ENCODE measurements around the gene SENP1. TPM values are rescaled to one million over a fixed set of nuclear protein-coding genes. Genes with fewer than 3 reads are reported as not detected.

Gene SENP1
- total RNA-seq, 2 experiments from 2014 or later: 44.4 to 61.8 TPM

DNA sequence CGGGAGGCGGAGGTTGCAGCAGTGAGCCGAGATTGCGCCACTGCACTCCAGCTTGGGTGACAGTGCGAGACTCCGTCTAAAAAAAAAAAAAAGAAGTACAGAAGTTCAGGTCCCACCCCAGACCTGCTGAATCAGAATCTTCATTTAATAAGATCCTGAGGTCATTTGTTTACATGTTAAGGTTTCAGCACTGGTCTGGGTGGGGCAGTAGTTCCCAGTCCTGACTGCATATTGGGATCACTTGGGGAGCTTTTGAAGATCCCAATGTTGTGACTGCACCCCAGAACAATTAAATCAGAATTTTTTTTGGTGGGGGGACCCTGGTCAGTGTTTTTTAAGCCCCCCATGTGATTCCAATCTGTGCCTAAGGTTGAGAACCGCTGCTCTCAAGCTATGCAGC is 89.9 kb downstream of the SENP1 start:
- peaks cover 16% of the 10 kb centered on the region for H3K27me3 Mint-ChIP-seq
- CTCF ChIA-PET: interaction anchor here (0.9 kb wide), 1 partner anchor 173 kb away, joined by 3 read pairs; no protein-coding TSS in a partner anchor

DNA sequence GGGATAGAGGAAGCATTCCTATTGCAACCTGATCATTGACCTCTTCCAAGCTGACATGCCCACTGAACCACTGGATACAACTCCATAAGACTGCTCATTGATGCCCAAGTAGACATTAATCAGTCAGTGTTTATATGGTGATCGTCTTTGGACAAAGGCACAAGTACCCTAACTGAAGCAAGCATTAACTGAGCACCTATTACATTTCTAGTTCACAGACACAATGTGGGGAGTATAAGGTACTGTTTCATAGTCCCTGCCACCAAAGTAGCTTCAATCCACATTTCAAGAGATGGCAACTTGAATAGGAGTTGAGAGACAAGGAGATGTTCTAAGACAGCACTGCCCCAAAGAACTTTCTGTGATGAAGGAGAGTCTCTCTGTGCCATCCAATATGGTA is 90.8 kb downstream of the SENP1 start:
- DNase-seq (no peak), ATAC-seq (no peak)
- Mint-ChIP-seq H3K27ac (no peak overlapping the region), H3K4me3 (no peak overlapping the region), H3K4me1 (no peaks in the 10 kb centered on the region), H3K9me3 (ENCODE audit: low read depth) (no peaks in the 10 kb centered on the region), H3K36me3 (ENCODE audit: low read depth) (no peaks in the 10 kb centered on the region), H3K27me3 (peaks cover 18% of the 10 kb centered on the region)
- ChIA-PET POLR2A (no interaction called here), CTCF (interaction anchor here (0.6 kb wide), 1 partner anchor 209 kb away, joined by 3 read pairs; no protein-coding TSS in a partner anchor)
- intact Hi-C loops (cut with DNase I, micrococcal nuclease): no loop called here

More for the DNA sequence above, 89.9 kb downstream of the SENP1 start:
- Mint-ChIP-seq H3K4me1 (no peaks in the 10 kb centered on the region), H3K27ac (no peak overlapping the region), H3K36me3 (ENCODE audit: low read depth) (no peaks in the 10 kb centered on the region), H3K9me3 (ENCODE audit: low read depth) (no peaks in the 10 kb centered on the region), H3K4me3 (no peak overlapping the region)
- POLR2A ChIA-PET: no interaction called here
- ATAC-seq: no peak
- no peak for DNase-seq
- intact Hi-C loops (cut with DNase I, micrococcal nuclease): no loop called here

DNA sequence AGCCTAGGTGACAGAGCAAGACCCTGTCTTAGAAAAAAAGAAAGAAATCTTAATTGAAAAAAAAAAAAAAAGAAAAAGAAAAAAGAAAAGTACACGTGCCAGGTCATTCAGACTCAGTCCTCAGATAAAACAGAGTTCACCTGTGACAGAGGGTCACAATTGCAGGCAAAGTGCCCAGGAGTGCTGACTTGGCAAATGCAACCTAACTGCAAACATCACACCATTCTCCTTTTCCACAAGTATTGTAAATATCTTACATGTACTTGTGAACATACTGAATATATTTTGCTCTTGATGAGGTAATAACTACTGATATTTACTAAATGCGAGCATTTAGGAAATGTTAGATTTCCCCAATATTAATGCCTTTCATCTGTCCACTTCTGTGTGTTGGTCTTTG is 92.6 kb downstream of the SENP1 start:
- Mint-ChIP-seq H3K4me1 (no peaks in the 10 kb centered on the region), H3K27ac (no peak overlapping the region), H3K9me3 (ENCODE audit: low read depth) (no peaks in the 10 kb centered on the region), H3K27me3 (peaks cover 28% of the 10 kb centered on the region), H3K4me3 (no peak overlapping the region), H3K36me3 (ENCODE audit: low read depth) (no peaks in the 10 kb centered on the region)
- intact Hi-C loops (cut with DNase I, micrococcal nuclease): no loop called here
- POLR2A ChIA-PET: no interaction called here
- CTCF ChIA-PET: interaction anchor here (1.4 kb wide), 1 partner anchor 50 kb away, joined by 5 read pairs; the partner anchor contains the start of gene TMEM106C
- ATAC-seq (no peak), DNase-seq (no peak)

DNA sequence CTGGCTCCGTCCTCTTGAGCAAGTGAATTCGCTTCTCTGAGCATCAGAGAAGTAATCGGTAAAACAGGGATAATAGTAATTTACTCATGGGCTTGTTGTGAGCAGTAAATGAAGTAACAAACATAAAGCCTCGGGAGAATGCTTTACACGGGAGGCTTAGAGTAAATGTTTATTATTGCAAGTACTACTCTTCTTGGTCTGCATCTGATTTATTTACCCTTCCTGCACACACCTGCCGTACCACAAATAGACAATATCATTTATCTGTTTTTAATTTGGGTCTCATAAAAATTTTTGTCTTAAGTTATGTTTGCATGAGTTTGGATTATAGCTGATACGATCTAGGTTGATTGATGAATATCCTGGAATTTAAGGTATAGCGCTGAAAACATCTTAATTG is 93.8 kb downstream of the SENP1 start:
- no peaks in the 10 kb centered on the region for H3K4me1 Mint-ChIP-seq
- CTCF ChIA-PET: interaction anchor here (0.6 to 1.3 kb wide), 4 partner anchors 18 to 106 kb away, joined by 3 to 4 read pairs (median 3); no protein-coding TSS in a partner anchor
- intact Hi-C loops (cut with DNase I, micrococcal nuclease): no loop called here
- no peaks in the 10 kb centered on the region for H3K36me3 Mint-ChIP-seq (ENCODE audit: low read depth)
- peaks cover 35% of the 10 kb centered on the region for H3K27me3 Mint-ChIP-seq
- no peak overlapping the region for H3K4me3 Mint-ChIP-seq
- no peaks in the 10 kb centered on the region for H3K9me3 Mint-ChIP-seq (ENCODE audit: low read depth)
- DNase-seq: no peak
- ATAC-seq: no peak
- no peak overlapping the region for H3K27ac Mint-ChIP-seq
- POLR2A ChIA-PET: no interaction called here

DNA sequence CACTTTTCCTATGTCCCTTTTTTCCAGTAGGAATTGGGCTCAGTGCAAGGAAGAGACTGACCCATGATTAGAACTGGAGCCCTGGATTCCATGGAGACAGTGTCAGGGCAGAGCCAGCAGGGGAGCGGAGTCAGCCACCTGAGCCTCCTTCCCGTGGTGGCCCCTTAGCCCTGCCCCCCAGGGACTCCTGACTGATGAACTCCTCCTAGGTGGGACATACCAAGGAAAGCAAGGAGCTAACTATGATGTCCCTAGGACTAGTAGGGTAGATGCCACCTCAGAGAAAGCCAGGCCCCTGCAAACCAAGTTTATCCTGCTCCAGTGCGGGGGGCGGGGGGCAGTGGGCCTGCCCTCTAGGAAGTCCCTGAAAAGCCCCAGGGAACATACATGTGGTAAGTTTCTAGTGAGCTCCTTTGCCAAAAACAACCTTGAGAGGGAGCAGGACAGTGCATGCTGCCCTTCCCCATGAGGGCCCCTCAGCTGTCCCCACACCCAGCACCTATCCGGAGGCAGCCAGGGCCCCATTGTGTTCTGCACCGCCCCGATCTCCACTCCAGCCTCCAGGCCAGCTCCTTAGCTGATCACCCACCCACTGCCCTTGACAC is 95.4 kb downstream of the SENP1 start:
- H3K27me3 Mint-ChIP-seq: peaks cover 47% of the 10 kb centered on the region
- CTCF ChIA-PET: interaction anchor here (0.8 kb wide), 1 partner anchor 1327 kb away, joined by 3 read pairs; no protein-coding TSS in a partner anchor
- intact Hi-C loops (cut with DNase I, micrococcal nuclease): no loop called here

DNA sequence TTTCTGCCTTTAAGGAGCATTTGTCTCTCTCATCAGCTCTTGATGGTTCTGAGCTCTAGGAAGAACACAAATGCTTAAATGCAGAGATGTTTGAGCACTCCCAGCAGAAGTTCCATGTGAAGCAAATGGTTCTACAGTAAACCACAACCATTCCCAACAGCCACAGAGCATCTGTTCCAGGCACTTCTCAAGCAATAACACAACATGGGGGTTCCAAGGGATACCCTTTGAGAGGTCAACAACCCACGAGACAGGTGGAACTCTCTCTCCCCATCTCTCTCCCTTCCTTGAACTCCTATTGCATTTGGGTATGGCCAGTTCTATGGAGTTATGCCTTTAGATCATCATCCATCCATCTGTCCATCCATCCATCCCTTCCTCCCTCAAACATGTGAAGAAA is 96.4 kb downstream of the SENP1 start:
- POLR2A ChIA-PET: no interaction called here
- H3K4me3 Mint-ChIP-seq: no peak overlapping the region
- H3K9me3 Mint-ChIP-seq (ENCODE audit: low read depth): no peaks in the 10 kb centered on the region
- intact Hi-C loops (cut with DNase I, micrococcal nuclease): loop anchor here (10.0 kb wide), 2 partner anchors 175 to 965 kb away; partner anchors contain the start of genes CCDC184 (in 1 of the 2), WNT1 (in 1 of the 2) and WNT10B (in 1 of the 2)
- H3K27ac Mint-ChIP-seq: no peak overlapping the region
- CTCF ChIA-PET: interaction anchor here (0.8 to 1.0 kb wide), 2 partner anchors 20 to 39 kb away, joined by 3 to 4 read pairs; no protein-coding TSS in a partner anchor
- no peak for ATAC-seq
- H3K27me3 Mint-ChIP-seq: peaks cover 50% of the 10 kb centered on the region
- H3K4me1 Mint-ChIP-seq: no peaks in the 10 kb centered on the region
- no peaks in the 10 kb centered on the region for H3K36me3 Mint-ChIP-seq (ENCODE audit: low read depth)
- no peak for DNase-seq

More for the DNA sequence above, 95.4 kb downstream of the SENP1 start:
- Mint-ChIP-seq H3K4me3 (no peak overlapping the region), H3K36me3 (ENCODE audit: low read depth) (no peaks in the 10 kb centered on the region), H3K27ac (no peak overlapping the region), H3K9me3 (ENCODE audit: low read depth) (no peaks in the 10 kb centered on the region), H3K4me1 (no peaks in the 10 kb centered on the region)
- POLR2A ChIA-PET: no interaction called here
- DNase-seq: no peak
- ATAC-seq: no peak

DNA sequence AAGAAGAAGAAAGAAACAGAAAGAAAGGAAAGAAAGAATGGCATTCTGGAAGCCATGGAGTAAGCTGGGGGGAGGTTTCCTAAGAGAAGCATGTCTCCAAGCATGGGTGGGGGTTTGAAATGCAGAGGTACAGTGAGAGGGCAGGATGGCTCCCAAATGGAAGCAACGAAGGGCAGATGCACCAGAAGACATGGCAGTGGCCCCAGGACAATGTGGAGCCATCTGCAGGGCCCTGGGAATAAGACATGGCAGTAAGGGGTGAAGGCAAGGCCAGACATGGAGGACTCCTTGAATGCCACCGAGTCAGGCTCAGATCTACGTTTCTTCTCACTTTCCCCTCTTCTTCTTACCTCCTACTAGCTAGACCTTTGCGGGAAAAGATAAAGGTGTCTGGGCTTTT is 96.9 kb downstream of the SENP1 start:
- H3K4me3 Mint-ChIP-seq: no peak overlapping the region
- CTCF ChIA-PET: interaction anchor here (0.8 to 1.0 kb wide), 2 partner anchors 20 to 39 kb away, joined by 3 to 4 read pairs; no protein-coding TSS in a partner anchor

DNA sequence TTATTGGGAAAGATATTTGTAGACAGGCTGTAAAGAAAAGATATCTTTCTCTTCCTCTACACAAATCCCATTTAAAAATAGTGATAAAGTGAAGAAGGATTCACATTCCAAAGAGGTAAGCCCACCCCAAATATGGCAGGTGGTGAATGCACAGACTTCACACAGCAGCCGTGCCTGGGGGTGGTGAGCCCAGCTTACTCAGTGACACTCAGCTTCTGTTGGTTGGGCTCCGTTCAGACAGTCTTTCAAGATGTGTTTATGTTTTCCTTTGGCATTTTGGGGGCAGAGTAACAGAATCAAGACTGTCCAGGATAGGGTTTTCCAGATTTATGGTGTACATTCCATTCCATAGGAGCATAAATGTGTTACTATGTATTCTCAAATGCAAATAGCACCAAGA is 97.5 kb downstream of the SENP1 start:
- ChIA-PET CTCF (no interaction called here), POLR2A (no interaction called here)
- intact Hi-C loops (cut with DNase I, micrococcal nuclease): loop anchor here (10.0 kb wide), 2 partner anchors 176 to 966 kb away; partner anchors contain the start of genes CCDC184 (in 1 of the 2), WNT1 (in 1 of the 2) and WNT10B (in 1 of the 2)
- peaks cover 54% of the 10 kb centered on the region for H3K27me3 Mint-ChIP-seq
- H3K9me3 Mint-ChIP-seq (ENCODE audit: low read depth): no peaks in the 10 kb centered on the region
- H3K36me3 Mint-ChIP-seq (ENCODE audit: low read depth): no peaks in the 10 kb centered on the region
- no peak overlapping the region for H3K4me3 Mint-ChIP-seq
- H3K27ac Mint-ChIP-seq: no peak overlapping the region
- no peak for ATAC-seq
- peaks cover 8% of the 10 kb centered on the region for H3K4me1 Mint-ChIP-seq
- DNase-seq: no peak

More for the DNA sequence above, 96.9 kb downstream of the SENP1 start:
- ATAC-seq: no peak
- Mint-ChIP-seq H3K27ac (no peak overlapping the region), H3K4me1 (peaks cover 2% of the 10 kb centered on the region), H3K9me3 (ENCODE audit: low read depth) (no peaks in the 10 kb centered on the region), H3K36me3 (ENCODE audit: low read depth) (no peaks in the 10 kb centered on the region), H3K27me3 (peaks cover 50% of the 10 kb centered on the region)
- intact Hi-C loops (cut with DNase I, micrococcal nuclease): loop anchor here (10.0 kb wide), 2 partner anchors 176 to 966 kb away; partner anchors contain the start of genes CCDC184 (in 1 of the 2), WNT1 (in 1 of the 2) and WNT10B (in 1 of the 2)
- POLR2A ChIA-PET: no interaction called here
- DNase-seq: no peak

DNA sequence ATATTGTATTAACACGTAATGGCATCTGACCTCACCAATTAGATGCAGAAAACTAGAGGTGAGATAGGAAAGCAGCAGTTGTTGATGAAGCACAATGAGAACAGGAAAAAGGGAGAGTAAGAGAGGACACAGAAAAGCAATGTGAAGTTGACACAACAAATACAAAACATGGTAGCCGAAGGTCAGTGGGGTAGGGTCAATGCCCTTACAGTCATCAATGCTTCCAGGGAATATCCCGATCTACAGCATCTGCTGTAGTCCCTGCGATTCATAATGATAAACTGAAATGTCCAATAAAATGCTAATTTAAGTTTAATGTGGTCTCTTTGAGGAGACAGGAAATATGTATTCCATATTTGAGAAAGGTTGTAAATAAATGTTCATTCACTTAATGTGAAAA is 98.7 kb downstream of the SENP1 start:
- H3K36me3 Mint-ChIP-seq (ENCODE audit: low read depth): no peaks in the 10 kb centered on the region
- DNase-seq (no peak), ATAC-seq (no peak)
- H3K27ac Mint-ChIP-seq: no peak overlapping the region
- ChIA-PET CTCF (no interaction called here), POLR2A (no interaction called here)
- peaks cover 63% of the 10 kb centered on the region for H3K27me3 Mint-ChIP-seq
- no peaks in the 10 kb centered on the region for H3K9me3 Mint-ChIP-seq (ENCODE audit: low read depth)
- peaks cover 19% of the 10 kb centered on the region for H3K4me1 Mint-ChIP-seq
- intact Hi-C loops (cut with DNase I, micrococcal nuclease): loop anchor here (10.0 kb wide), 2 partner anchors 178 to 968 kb away; partner anchors contain the start of genes CCDC184 (in 1 of the 2), WNT1 (in 1 of the 2) and WNT10B (in 1 of the 2)
- no peak overlapping the region for H3K4me3 Mint-ChIP-seq

DNA sequence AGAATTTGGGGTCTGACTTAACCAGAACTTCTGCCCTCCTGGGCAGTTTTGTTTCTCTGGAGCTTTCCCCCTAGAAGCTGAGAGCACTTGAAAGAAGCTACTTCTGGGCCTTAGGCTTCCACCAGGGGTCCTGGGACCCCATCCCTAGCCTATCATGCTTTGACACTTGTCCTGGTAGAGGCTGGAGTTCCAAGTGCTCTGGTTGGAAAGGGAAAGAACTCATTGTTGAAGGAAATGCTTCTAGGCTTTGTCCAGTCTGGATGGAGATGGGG is 100.2 kb downstream of the SENP1 start:
- ATAC-seq: no peak
- ChIA-PET CTCF (interaction anchor here (0.9 to 1.2 kb wide), 2 partner anchors 49 to 183 kb away, joined by 3 read pairs; no protein-coding TSS in a partner anchor), POLR2A (no interaction called here)
- Mint-ChIP-seq H3K27me3 (peaks cover 70% of the 10 kb centered on the region), H3K4me1 (peaks cover 32% of the 10 kb centered on the region), H3K27ac (no peak overlapping the region), H3K9me3 (ENCODE audit: low read depth) (no peaks in the 10 kb centered on the region), H3K36me3 (ENCODE audit: low read depth) (no peaks in the 10 kb centered on the region), H3K4me3 (no peak overlapping the region)
- intact Hi-C loops (cut with DNase I, micrococcal nuclease): loop anchor here (10.0 kb wide), 2 partner anchors 179 to 969 kb away; partner anchors contain the start of genes CCDC184 (in 1 of the 2), WNT1 (in 1 of the 2) and WNT10B (in 1 of the 2)
- no peak for DNase-seq

DNA sequence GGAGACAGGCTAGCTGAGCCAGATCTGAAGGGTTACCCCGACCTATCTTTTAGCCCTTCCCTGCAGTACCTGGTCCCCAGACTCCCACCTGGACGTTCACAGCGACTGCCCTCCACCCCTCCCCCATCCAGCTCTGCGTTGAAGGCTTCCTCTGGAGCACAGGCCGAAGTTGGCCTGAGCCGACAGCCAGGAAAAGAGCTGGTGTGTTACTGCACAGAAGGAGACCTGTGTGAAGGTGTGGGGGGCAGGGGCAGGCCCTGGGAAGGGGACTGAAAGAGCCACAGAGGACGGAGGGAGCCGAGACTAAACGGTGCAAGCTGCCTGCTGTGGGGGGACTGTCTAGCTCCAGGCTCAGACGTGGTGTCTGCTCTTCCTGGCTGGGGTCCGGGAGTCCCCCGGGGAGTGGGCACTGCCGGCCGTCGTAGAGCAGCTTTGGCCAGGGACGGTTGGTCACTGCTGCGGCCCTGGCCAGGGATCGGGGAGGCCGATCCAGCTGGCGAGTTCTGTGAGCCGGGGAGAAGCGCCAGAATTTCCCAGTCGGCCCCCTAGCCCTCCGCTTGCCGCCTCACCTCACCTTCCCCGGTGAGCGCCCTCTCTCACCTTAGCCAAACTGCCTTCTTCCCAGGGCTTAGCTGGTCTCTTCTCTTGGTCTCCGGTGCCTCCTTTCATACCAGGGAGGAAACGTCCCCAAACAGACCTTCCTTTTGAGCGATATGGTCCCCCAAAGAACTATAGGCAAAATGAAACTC is 100.7 kb downstream of the SENP1 start:
- H3K4me1 Mint-ChIP-seq: peaks cover 32% of the 10 kb centered on the region
- no peaks in the 10 kb centered on the region for H3K9me3 Mint-ChIP-seq (ENCODE audit: low read depth)
- H3K4me3 Mint-ChIP-seq: no peak overlapping the region
- H3K27me3 Mint-ChIP-seq: peaks cover 74% of the 10 kb centered on the region
- ChIA-PET POLR2A (no interaction called here), CTCF (interaction anchor here (0.6 to 1.2 kb wide), 4 partner anchors 48 to 1009 kb away, joined by 3 to 4 read pairs (median 3); no protein-coding TSS in a partner anchor)
- no peak for ATAC-seq
- no peak for DNase-seq
- no peaks in the 10 kb centered on the region for H3K36me3 Mint-ChIP-seq (ENCODE audit: low read depth)
- intact Hi-C loops (cut with DNase I, micrococcal nuclease): loop anchor here (10.0 kb wide), 2 partner anchors 180 to 970 kb away; partner anchors contain the start of genes CCDC184 (in 1 of the 2), WNT1 (in 1 of the 2) and WNT10B (in 1 of the 2)
- no peak overlapping the region for H3K27ac Mint-ChIP-seq
